Natural killer cell (primary cell): ENCODE measurements around the gene SHISA8. TPM values are rescaled to one million over a fixed set of nuclear protein-coding genes. Genes with fewer than 3 reads are reported as not detected.

Experiments used
- ATAC-seq, 3 donors: fragments of 150-1000 bp in 2 of 3; fragments of 200-7000 bp in 1 of 3; cut with Tn5 transposase; 1 replicate in 1 of 3; 2 replicates in 2 of 3; pipeline ENCODE4 v1.10.0; 2021; ENCODE audit warnings: mild to moderate bottlenecking in 2 of 3, moderate library complexity in 2 of 3
- DNase-seq, 2 donors: peaks; one replicate each; pipeline versions ENCODE4 v3.0.0 to v3.0.0-alpha.2; 2013 to 2021; ENCODE audit warnings: mixed read lengths in 1 of 2
- H3K27ac ChIP-seq: one replicate; pipeline ENCODE4 v1.5.1; 2013; ENCODE audit warnings: mild to moderate bottlenecking, low read length
- H3K27me3 ChIP-seq: one replicate; pipeline ENCODE4 v1.6.1; 2013; ENCODE audit warnings: low read length; ENCODE audit not compliant: control insufficient read depth, insufficient read depth
- H3K36me3 ChIP-seq: one replicate; pipeline ENCODE4 v1.6.1; 2013; ENCODE audit warnings: low read length; ENCODE audit not compliant: control insufficient read depth, insufficient read depth
- H3K4me1 ChIP-seq: one replicate; pipeline ENCODE4 v1.6.1; 2013; ENCODE audit warnings: low read length; ENCODE audit not compliant: control insufficient read depth, insufficient read depth
- H3K4me3 ChIP-seq: one replicate; pipeline ENCODE4 v1.5.1; 2013; ENCODE audit warnings: low read length
- H3K9me3 ChIP-seq: one replicate; pipeline ENCODE4 v1.6.1; 2013; ENCODE audit warnings: low read length; ENCODE audit not compliant: control insufficient read depth, insufficient read depth
- H3K27ac Mint-ChIP-seq, 2 donors: one replicate each; pipeline ENCODE4 v1.8.0; 2022; ENCODE audit warnings: mild to moderate bottlenecking in 2 of 2, mixed read lengths in 2 of 2, moderate library complexity in 1 of 2
- H3K27me3 Mint-ChIP-seq, 2 donors: one replicate each; pipeline ENCODE4 v1.8.0; 2022; ENCODE audit warnings: low read depth in 2 of 2, mixed read lengths in 2 of 2
- H3K36me3 Mint-ChIP-seq: one replicate; pipeline ENCODE4 v1.8.0; 2022; ENCODE audit warnings: mixed read lengths
- H3K4me1 Mint-ChIP-seq, 2 donors: one replicate each; pipeline ENCODE4 v1.8.0; 2022; ENCODE audit warnings: mixed read lengths in 2 of 2
- H3K4me3 Mint-ChIP-seq: one replicate; pipeline ENCODE4 v1.8.0; 2022; ENCODE audit warnings: mild to moderate bottlenecking, moderate library complexity, mixed read lengths
- H3K9me3 Mint-ChIP-seq, 2 donors: one replicate each; pipeline ENCODE4 v1.8.0; 2022; ENCODE audit warnings: mixed read lengths in 2 of 2
- CTCF ChIP-seq: fragments of 200-600 bp; IDR thresholded peaks from one replicate; pipeline ENCODE4 v1.8.0; 2022; ENCODE audit warnings: antibody characterized with exemption
- WGBS: methylation state at CpG from one replicate; pipeline ENCODE4 v1.1.7; 2013; ENCODE audit warnings: missing lambda C conversion rate; ENCODE audit not compliant: insufficient coverage; 5-methylcytosine and 5-hydroxymethylcytosine counted together
- intact Hi-C: fragments of 100-400 bp; cut with micrococcal nuclease; formaldehyde crosslinking; loops from one replicate; pipeline ENCODE4 v1.14.2; 2022
- total RNA-seq, 4 donors: library from RNA; stranded (reverse); fragments of 120-200 nt in 1 of 4; gene quantifications; one replicate each; pipeline versions ENCODE4 v1.2.3 to v1.2.4, GENCODE V29; 2013 to 2022

The SHISA8 gene
- total RNA-seq, 3 donors from 2014 or later (not counting 1 experiment from before 2014, with no cell fraction given): 0.24 TPM; not detected in 2

DNA sequence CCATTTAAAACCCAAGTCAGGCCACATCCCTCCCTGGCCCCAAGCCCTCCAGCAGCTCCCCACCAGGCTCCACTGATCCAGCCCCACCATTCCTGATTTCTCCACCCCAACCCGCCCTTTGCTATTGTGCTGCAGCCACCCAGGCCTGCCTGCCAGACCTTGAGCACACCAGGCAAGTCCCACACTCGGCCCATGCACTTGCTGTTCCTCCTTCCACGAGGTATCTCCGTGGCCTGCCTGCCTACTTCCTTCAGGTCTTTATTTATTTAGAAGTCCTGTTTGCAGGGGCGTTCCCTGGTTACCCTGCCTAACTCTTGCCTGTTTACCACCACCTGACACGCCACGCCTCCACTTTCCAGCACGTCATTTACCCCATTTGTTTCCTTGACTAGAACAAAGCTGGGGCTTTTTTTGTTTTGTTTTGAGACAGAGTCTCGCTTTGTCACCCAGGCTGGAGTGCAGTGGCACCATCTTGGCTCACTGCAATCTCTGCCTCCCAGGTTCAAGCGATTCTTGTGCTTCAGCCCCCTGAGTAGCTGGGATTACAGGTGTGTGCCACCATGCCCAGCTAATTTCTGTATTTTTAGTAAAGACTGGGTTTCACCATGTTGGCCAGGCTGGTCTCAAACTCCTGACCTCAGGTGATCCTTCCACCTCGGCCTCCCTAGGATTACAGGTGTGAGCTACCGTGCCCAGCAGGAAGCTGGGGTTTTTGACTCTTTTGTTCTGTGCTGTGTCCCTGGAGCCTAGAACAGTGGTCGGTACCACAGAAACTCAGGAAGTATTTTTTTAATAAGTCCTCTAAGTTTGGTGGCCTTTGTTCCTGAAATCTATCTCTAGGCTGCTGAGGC, 25.3 kb upstream of the SHISA8 start:
- 47% methylated on average over 13 of the region's 13 CpGs for WGBS
- peak overlapping the region; percentile 29 for H3K4me3 ChIP-seq

GRCh38 chr22:41936894-41937169, 22.0 kb upstream of the SHISA8 start:
- H3K36me3 Mint-ChIP-seq: no peaks in the 10 kb centered on the region
- Histone ChIP-seq H3K4me1 (peaks cover 80% of the 10 kb centered on the region), H3K27ac (peak overlapping the region; percentile 70), H3K4me3 (no peak overlapping the region), H3K36me3 (no peaks in the 10 kb centered on the region), H3K9me3 (no peaks in the 10 kb centered on the region), H3K27me3 (no peaks in the 10 kb centered on the region)
- no peak overlapping the region for H3K4me3 Mint-ChIP-seq
- peaks cover 14 to 23% of the 10 kb centered on the region in 2 donors for H3K4me1 Mint-ChIP-seq
- 58% methylated on average over 1 of the region's 2 CpGs for WGBS
- intact Hi-C loops: no loop called here
- DNase-seq: no peak
- no peak for TF ChIP-seq CTCF
- H3K27me3 Mint-ChIP-seq: no peaks in the 10 kb centered on the region
- no peak for ATAC-seq
- H3K9me3 Mint-ChIP-seq: no peaks in the 10 kb centered on the region
- H3K27ac Mint-ChIP-seq: no peak overlapping the region

More for the DNA sequence above, 25.3 kb upstream of the SHISA8 start:
- no peaks in the 10 kb centered on the region for H3K27me3 Mint-ChIP-seq
- peak overlapping the region; percentile 83 to 91 for H3K27ac Mint-ChIP-seq
- H3K9me3 Mint-ChIP-seq: no peaks in the 10 kb centered on the region
- intact Hi-C loops: no loop called here
- DNase-seq (peak; percentile 57 to 98), ATAC-seq (peak; percentile 52 to 81 (median 61))
- no peaks in the 10 kb centered on the region for H3K36me3 Mint-ChIP-seq
- peak overlapping the region; percentile 98 for H3K27ac ChIP-seq
- H3K4me1 Mint-ChIP-seq: peaks cover 14 to 23% of the 10 kb centered on the region in 2 donors
- H3K9me3 ChIP-seq: no peaks in the 10 kb centered on the region
- TF ChIP-seq CTCF: no peak
- peaks cover 55% of the 10 kb centered on the region for H3K4me1 ChIP-seq
- H3K4me3 Mint-ChIP-seq: peak overlapping the region; percentile 63
- no peaks in the 10 kb centered on the region for H3K36me3 ChIP-seq
- no peaks in the 10 kb centered on the region for H3K27me3 ChIP-seq

DNA sequence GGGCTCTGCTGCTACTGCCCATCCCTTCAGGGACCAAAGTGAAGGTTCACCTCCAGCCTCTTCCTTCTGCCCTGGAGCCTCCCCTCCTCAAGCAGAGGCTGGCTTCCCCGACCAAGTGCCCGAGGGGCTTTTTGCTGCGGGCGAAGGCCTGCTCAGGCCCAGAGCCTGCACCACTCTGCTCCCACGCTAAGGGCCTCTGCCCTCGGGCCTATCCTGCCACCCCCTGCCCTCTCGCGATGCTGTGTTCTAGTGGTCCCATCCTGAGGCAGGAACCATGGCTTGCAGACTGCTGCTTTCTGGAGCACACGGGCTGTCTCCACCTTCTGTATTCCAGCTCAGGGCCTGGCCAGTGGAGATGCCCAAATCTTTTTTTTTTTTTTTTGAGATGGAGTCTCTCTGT, 20.6 kb upstream of the SHISA8 start:
- Mint-ChIP-seq H3K27ac (no peak overlapping the region), H3K36me3 (no peaks in the 10 kb centered on the region), H3K4me1 (peaks cover 4 to 13% of the 10 kb centered on the region in 2 donors), H3K4me3 (no peak overlapping the region), H3K9me3 (no peaks in the 10 kb centered on the region), H3K27me3 (no peaks in the 10 kb centered on the region)
- Histone ChIP-seq H3K4me3 (no peak overlapping the region), H3K36me3 (no peaks in the 10 kb centered on the region), H3K27me3 (no peaks in the 10 kb centered on the region), H3K4me1 (peaks cover 73% of the 10 kb centered on the region), H3K27ac (peak overlapping the region; percentile 89), H3K9me3 (no peaks in the 10 kb centered on the region)
- no peak for DNase-seq
- TF ChIP-seq CTCF: no peak
- intact Hi-C loops: no loop called here
- no peak for ATAC-seq
- 87% methylated on average over 9 of the region's 9 CpGs for WGBS

- no peaks in the 10 kb centered on the region for H3K9me3 ChIP-seq
- H3K27me3 ChIP-seq: no peaks in the 10 kb centered on the region
- ATAC-seq: no peak
- Mint-ChIP-seq H3K36me3 (no peaks in the 10 kb centered on the region), H3K27me3 (no peaks in the 10 kb centered on the region), H3K9me3 (no peaks in the 10 kb centered on the region), H3K27ac (no peak overlapping the region), H3K4me1 (peaks cover 4 to 7% of the 10 kb centered on the region in 2 donors), H3K4me3 (no peak overlapping the region)
- no peak for TF ChIP-seq CTCF
- no peaks in the 10 kb centered on the region for H3K36me3 ChIP-seq
- peaks cover 68% of the 10 kb centered on the region for H3K4me1 ChIP-seq
- intact Hi-C loops: no loop called here
- H3K4me3 ChIP-seq: no peak overlapping the region
- 99% methylated on average over 4 of the region's 4 CpGs for WGBS
- H3K27ac ChIP-seq: peak overlapping the region; percentile 89
- DNase-seq: no peak
Measured at GRCh38 chr22:41935015-41935351, 20.1 kb upstream of the SHISA8 start.
